Measurements from ENCODE around the gene C11orf16. TPM values are rescaled to one million over a fixed set of nuclear protein-coding genes. Genes with fewer than 3 reads are reported as not detected.

C11orf16 gene
- total and polyA plus RNA-seq, 12 donors, result 0.07 TPM; not detected in 11

- H3K27me3 ChIP-seq, result no peaks in the 10 kb centered on the region
- no peaks in the 10 kb centered on the region for H3K9me3 ChIP-seq (replicated peaks in 1 of 3)
- WGBS, 4 donors, result 90 to 96% (median 93%) methylated on average over 4 of the region's 4 CpGs
- no peak for DNase-seq
- intact Hi-C loops (cut with DNase I), result no loop called here
- no peak overlapping the region for H3K27ac ChIP-seq
- peaks cover 0 to 3% of the 10 kb centered on the region in 2 donors for H3K36me3 ChIP-seq (replicated peaks in 1 of 2)
- H3K4me1 ChIP-seq (replicated peaks in 1 of 2), result no peaks in the 10 kb centered on the region
- TF ChIP-seq CTCF (IDR thresholded peaks at IDR 0.05) (no peak), POLR2A (IDR thresholded peaks at IDR 0.05) (no peak)
- no peak overlapping the region for H3K4me3 ChIP-seq
These were observed 4.5 kb downstream of the C11orf16 start for GRCh38 chr11:8928205-8928604.

GRCh38 chr11:8927233-8927632, 5.5 kb downstream of the C11orf16 start:
- Histone ChIP-seq H3K27ac (no peak overlapping the region), H3K9me3 (replicated peaks in 1 of 3) (no peaks in the 10 kb centered on the region), H3K36me3 (replicated peaks in 1 of 2) (peaks cover 0 to 12% of the 10 kb centered on the region in 2 donors), H3K4me1 (replicated peaks in 1 of 2) (no peaks in the 10 kb centered on the region), H3K4me3 (no peak overlapping the region), H3K27me3 (no peaks in the 10 kb centered on the region)
- TF ChIP-seq CTCF (IDR thresholded peaks at IDR 0.05) (no peak), POLR2A (IDR thresholded peaks at IDR 0.05) (no peak)
- 81 to 93% (median 87%) methylated on average over 5 of the region's 5 CpGs for WGBS, 4 donors
- no peak for DNase-seq
- intact Hi-C loops (cut with DNase I), result no loop called here

GRCh38 chr11:8926236-8926635, 6.5 kb downstream of the C11orf16 start:
- no peaks in the 10 kb centered on the region for H3K4me1 ChIP-seq (replicated peaks in 1 of 2)
- no peak overlapping the region for H3K4me3 ChIP-seq
- WGBS, 4 donors, result 97 to 100% (median 98%) methylated on average over 1 to 5 of the region's 5 CpGs
- TF ChIP-seq POLR2A (IDR thresholded peaks at IDR 0.05) (no peak), CTCF (IDR thresholded peaks at IDR 0.05) (no peak)
- no peaks in the 10 kb centered on the region for H3K9me3 ChIP-seq (replicated peaks in 1 of 3)
- intact Hi-C loops (cut with DNase I), result no loop called here
- H3K36me3 ChIP-seq (replicated peaks in 1 of 2), result peaks cover 0 to 22% of the 10 kb centered on the region in 2 donors
- no peak overlapping the region for H3K27ac ChIP-seq
- H3K27me3 ChIP-seq, result no peaks in the 10 kb centered on the region
- DNase-seq, result no peak

- Histone ChIP-seq H3K4me1 (replicated peaks in 1 of 2) (no peaks in the 10 kb centered on the region), H3K9me3 (replicated peaks in 1 of 3) (no peaks in the 10 kb centered on the region), H3K27me3 (no peaks in the 10 kb centered on the region), H3K36me3 (replicated peaks in 1 of 2) (peaks cover 0 to 28% of the 10 kb centered on the region in 2 donors), H3K27ac (no peak overlapping the region), H3K4me3 (no peak overlapping the region)
- no peak for DNase-seq
- WGBS, 4 donors, result 89 to 100% (median 96%) methylated on average over 3 to 5 of the region's 5 CpGs
- intact Hi-C loops (cut with DNase I), result no loop called here
- no peak for TF ChIP-seq CTCF (IDR thresholded peaks at IDR 0.05)
- TF ChIP-seq POLR2A (IDR thresholded peaks at IDR 0.05), result no peak
These were observed 7.0 kb downstream of the C11orf16 start for GRCh38 chr11:8925711-8926110.
